ENCODE results near the gene BHLHE23.
"Not testable (repeated sequence)": the region's sequence is repeated elsewhere in the genome, so short reads cannot be mapped to it uniquely, and the experiment has no call there.

Gene BHLHE23

GRCh38 chr20:62970307-62971210 is 36.2 kb downstream of the BHLHE23 start:
- no peak for DNase-seq

GRCh38 chr20:62969939-62970306 is 36.8 kb downstream of the BHLHE23 start:
- no peak for DNase-seq

DNA sequence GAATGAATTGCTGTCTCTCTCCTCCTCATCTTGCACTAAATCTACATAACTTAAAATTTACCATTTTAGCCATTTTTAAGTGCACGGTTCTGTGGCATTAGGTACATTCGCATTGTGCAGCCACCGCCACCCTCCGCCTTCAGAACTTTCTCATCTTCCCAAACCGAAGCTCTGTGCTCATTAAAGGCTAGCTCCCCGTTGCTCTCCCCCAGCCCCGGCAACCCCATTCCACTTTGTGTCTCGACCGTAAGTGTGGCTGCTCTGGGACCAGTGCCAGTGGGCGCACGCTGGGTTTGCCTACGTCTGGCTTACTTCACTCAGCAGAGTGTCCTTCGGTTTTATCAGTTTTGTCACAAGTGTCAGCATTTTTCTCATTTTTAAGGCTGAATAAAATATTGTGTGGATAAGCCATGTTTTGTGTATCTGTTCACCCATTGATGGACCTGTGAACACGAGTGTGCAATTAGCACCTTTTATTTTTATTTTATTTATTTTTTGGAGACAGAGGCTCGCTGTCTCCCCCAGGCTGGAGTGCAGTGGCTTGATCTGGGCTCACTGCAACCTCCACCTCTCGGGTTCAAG is 37.5 kb downstream of the BHLHE23 start:
- DNase-seq = no peak

DNA sequence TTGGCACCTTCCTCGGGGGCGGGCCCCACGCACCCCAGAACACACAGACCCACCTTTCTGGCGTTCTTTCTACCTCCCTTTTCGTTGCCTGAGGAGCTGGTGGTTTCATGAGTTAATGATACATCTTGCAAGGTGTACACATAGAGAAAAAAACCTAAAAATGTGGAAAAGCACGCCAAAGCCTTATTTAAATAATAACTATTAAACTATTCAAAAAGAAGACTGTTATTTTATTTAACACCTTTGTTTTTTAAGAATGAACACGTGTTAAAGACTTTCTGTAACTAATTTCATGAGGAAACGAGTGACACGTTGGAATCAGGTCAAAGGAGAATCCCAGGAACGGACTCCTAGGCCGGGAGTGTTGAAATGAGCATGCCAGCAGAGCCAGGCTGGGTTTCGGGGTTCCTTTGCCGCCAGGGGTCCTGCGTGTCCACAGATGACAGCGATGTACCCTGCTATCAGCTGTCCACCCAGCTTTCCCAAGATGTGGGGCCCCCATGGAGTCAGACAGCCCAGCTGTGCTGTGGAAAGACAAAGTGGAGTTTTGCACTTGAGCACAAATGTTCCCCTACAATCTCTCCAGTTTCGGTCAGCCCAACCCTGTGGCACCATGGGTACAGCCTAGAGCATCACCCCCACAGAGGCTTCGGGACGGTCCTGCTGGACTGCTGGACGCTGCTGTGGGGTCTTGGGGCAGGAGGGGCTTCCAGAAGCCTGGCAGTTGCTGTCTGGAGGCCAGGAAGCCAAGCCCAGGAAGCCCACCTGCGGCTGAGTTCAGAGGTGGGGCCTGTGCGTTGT is 38.2 kb downstream of the BHLHE23 start:
- no peak for DNase-seq

GRCh38 chr20:62967628-62968351 is 39.0 kb downstream of the BHLHE23 start:
- no peak for DNase-seq

DNA sequence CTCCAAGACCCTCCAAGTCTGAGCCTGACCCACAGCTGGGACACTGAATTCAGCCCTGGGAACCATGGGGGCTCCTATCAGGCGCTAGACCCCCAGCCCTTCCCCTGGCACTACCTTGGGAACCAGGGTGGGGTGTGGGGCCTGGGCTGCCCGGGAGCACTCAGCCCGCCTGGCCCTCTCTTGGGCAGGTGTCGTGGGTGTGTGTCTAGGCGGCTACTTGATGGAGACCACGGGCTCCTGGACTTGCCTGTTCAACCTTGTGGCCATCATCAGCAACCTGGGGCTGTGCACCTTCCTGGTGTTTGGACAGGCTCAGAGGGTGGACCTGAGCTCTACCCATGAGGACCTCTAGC is 39.6 kb downstream of the BHLHE23 start:
- DNase-seq = no peak

DNA sequence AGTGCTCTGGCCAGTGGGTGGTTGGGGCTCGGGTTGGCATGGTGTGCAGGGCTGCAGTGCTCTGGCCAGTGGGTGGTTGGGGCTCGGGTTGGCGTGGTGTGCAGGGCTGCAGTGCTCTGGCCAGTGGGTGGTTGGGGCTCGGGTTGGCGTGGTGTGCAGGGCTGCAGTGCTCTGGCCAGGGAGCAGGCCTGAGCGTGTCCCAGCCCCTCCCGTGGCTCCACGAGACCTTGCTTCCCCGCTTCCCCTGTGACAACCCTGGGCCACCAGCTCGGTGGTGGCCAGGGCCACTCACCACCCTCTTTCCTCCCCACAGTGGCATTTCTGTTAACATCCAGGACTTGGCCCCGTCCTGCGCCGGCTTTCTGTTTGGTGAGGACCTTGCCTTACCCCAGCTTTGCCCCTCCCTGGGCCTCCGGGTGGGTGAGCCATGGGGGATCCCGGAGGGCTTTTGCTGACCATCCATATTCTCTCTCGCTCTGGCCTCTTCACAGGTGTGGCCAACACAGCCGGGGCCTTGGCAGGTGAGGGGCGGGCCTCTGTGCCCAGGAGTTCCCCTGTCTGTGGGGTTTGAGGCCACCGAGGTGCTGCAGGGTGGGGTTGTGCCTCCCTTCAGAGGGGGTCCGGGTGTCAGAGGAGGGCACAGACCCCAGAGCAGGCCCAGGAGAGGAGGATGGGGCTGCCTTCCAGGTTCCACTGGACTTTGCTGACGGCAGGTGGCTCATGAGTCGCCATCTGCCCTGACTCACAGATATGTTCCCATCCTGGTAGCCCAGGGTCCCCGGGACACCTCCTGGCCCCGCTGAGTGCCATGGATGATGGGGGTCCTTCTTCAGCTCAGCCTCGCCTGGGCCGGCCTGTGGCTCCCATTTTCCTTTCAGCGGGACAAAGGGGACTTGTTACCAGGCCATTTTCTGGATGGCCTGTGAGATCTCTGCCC is 40.3 kb downstream of the BHLHE23 start:
- DNase-seq = no peak

DNA sequence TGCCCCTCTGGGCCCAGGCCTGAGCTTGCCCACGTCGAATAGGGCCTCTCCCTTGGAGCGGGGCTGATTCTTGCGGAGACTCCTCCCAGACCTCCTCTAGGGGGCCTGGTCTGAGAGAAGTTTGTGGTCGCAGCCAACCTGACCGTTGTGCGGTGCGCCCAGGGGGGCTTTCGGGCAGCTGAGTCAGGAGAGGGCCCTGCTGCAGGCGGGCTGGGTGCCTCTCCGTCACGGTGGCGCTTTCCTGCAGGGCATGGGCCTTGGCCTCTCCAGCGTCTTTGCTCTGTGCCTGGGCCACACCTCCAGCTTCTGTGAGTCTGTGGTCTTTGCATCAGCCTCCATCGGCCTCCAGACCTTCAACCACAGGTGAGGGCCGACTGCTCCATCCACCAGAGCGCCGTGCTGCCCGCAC is 41.4 kb downstream of the BHLHE23 start:
- no peak for DNase-seq

- no peak for DNase-seq
Measured at GRCh38 chr20:62964700-62965099, 42.1 kb downstream of the BHLHE23 start.

- DNase-seq = no peak
Measured at GRCh38 chr20:62963614-62964397, 43.0 kb downstream of the BHLHE23 start.

- DNase-seq = no peak
Measured at GRCh38 chr20:62962891-62963613, 43.7 kb downstream of the BHLHE23 start.

- no peak for DNase-seq
Measured at GRCh38 chr20:62962221-62962879, 44.4 kb downstream of the BHLHE23 start.

GRCh38 chr20:62961799-62962198 is 45.0 kb downstream of the BHLHE23 start:
- DNase-seq = no peak

DNA sequence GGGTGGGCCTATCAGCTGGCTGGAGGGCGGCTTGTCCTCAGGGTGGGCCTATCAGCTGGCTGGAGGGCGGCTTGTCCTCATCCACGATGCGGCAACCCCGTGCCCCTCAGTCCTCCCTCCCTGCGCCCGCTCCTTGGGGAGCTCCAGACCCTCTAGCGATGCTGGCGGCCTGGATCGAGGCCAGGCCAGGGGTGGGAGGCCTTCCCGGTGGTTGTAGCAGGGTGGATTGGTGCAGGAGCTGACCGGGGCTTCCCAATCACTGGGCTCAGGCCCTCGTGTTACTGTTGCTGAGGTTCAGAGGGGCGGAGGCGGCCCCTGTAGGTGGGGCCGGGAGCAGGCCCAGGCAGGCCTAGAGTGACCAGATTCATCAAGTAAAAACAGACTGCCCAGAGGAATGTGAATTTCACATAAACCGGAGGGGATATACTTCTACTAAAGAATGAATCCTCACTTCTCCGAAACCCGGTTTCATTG is 45.4 kb downstream of the BHLHE23 start:
- no peak for DNase-seq

GRCh38 chr20:62960446-62961309 is 46.1 kb downstream of the BHLHE23 start:
- not testable (repeated sequence) for DNase-seq

DNA sequence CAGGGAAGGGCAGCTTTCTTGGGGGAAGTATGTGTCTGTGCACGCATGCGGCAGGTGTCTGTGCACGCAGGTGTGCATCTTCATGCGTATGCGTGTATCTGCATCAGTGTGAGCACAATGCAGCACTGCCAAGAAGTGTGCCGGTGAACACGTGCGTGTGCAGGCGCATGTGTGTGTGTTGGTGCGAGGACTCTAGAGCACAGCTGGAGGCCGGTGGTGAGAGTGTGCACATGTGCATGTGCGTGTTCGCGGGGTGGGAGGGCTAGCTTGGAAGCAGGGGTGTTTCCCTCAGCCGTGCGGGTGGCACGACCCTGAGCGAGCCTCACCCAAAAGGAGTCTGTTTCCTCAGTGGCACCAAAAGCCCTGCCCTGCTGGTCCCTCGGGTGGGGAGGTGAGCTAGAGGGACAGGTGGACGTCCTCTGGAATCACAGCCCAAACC is 46.7 kb downstream of the BHLHE23 start:
- DNase-seq = no peak

- DNase-seq = no peak
Measured at GRCh38 chr20:62959101-62959971, 47.4 kb downstream of the BHLHE23 start.
